ENCODE data around the gene HS3ST1.

HS3ST1 gene

DNA sequence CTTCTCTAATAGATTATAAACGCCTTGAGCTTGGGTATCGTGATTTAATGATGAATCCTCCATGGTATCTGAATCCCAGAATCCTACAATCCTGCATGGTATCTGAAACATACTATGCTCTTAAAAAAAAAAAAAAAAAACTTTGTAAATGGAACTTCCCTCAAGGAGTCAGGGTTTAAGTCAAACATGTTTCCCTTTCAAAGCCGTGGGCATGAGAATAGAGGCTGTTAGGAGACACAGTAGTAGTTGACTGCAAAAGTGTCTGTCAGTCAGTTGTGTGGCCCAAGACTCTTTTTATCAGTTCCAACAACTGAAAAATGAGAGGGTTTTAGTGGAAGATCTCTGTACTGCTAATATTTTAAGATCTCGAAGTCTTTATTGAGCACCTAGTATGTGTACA, 2.4 kb upstream of the HS3ST1 start:
- DNase-seq (ENCODE audit: low spot score) = no peak

DNA sequence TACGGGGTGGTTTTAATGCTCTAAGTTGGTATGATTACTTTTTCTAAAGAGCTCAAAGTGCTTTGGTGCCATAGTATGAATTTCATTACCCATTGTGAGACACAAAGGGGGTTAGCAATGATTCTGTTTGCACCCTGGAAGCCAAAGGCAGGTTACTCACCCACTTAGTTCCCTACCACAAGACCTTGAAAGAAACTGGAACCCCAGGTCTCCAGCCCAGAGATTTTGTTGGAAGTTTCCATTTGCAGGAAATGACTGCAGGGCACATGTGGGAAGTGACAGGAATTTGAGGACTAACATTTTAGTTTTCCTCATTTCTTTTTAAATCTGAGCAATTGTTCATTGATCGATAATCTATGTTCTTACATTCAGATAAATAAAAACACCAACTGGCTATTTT, 1.8 kb upstream of the HS3ST1 start:
- DNase-seq (ENCODE audit: low spot score) = no peak

DNA sequence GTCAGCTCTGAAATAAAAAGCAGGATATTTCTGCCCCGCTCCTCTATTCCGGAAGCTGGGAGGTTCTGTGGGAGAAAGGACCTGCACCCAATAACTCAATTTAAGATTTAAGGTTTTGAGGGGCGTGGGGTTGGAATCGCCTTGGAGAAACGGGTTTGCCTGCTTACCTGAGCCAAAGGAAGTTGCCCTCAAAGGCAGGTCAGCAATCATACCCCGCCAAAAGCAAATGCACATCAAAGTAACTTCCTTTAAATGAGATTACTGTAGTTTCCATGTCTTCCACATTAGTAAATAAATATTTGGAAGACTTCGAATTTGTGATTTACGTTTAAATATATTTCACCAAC, 978 bp upstream of the HS3ST1 start:
- no peak for DNase-seq (ENCODE audit: low spot score)

DNA sequence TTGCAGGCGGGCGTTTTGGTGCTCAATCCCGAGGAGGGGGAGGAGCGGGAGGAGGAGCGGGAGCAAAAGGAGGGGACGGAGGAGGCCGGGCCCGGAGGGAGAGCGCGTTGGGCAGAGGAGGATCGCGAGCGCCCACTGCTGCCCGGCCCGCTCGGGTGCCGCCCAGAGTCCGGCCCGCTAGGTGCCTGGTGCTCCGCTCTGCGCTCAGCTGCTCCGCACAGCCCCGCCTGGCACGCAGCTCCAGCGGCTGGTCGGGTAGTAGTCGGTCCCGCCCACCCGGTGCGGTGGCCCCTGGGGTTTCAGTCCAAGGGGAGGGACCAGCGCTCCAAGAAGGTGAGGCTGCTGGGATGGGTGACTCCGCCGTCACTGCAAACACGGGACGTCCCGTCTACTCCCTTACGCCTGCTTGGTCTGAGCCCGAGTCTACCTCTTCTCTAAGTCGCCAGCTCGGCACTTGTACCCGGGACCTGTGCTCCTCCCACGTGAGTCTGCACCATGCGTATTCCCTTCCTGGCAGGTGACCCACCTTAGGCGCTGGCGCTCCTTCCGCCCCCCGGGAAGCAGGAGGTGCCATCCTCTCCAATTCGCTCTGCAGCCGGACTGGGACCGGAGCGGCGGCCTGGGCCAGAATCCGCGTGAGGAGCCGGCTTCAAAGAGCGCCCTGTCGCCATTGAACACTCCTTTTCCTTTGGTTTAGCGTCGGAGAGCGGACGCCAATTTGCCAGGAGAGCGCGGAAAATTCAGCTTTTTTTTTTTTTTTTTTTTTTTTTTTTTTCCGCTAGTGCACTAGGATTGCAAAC, 405 bp upstream of the HS3ST1 start:
- DNase-seq (ENCODE audit: low spot score) = peak; percentile 57

DNA sequence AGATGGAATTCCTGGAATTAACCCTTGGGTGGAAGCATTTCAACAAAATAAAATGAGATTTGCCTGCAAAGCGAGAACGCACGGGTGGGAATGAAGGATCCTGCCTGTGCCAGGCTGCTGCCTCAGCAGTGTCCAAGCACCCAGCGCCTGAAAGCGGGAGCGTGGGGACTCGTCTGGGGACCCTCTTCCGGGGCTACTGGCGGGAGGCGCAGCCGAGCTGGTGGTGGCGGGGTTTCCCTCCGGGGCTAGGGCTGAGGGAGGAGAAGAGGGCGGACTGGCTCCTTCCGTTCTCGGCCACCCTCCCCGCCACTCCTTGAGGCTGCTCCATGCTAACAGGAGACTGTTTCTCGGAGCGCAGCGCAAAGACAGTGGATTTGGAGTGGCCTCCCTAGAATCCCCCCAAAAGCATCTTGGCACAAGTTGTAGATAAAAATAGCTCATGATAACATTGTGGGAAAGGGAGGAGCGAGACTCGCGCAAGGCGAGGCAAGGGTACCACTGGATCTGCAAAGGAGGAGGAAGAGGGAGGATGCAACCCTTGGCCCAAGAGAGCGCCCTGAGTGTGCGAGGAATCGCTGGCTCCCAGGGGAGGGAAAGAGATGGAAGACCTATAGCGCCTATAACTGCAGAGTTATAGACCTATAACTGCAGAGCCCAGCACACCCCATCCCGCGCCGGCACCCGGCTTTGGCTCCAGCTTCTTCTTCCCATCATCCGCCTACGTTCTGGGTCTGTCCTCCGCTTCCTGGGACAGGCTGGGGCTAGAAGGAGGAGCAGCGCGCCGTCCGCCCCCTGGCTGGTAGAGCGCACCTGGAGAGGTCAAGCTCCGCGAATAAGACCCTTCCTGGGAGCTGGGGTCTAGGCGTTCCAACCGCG, 1.3 kb downstream of the HS3ST1 start:
- no peak for DNase-seq (ENCODE audit: low spot score)

DNA sequence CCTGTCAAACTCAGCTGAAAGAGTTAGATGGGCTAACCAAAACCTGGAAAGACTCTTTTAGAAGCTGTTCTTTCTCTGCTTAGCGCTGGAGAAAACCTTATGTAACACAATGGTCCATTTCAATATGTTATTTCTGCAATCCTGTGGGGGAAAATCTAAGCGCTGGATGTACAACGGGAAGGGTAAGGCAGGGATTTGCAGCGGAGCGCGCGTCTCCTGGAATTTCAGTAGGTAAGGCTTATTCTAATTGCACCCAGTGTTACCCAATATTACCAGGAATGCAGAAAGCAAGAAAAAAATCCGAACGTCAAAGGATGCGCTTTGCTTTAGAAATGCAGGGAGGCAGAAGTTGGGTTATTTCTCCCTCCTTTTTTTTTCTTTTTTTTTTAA, 2.0 kb downstream of the HS3ST1 start:
- DNase-seq (ENCODE audit: low spot score) = no peak

DNA sequence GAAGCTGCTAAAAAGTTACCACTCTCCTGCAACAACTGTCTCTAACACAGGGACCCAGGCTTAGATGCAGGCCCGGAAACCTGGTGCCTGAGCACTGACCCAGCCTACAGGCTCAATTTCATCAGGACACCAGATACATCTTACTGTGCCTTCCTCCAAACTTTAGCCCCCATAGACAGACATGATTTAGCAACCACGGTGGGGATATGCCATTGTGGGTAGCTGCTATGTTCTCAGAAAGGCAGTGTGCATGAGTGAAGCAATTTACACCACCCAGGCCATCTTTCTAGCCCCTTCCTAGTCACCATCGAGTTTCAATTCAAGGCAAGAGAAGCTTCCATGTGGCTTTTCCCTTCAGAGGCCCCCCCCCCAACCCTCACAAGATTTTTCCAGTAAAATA, 2.7 kb downstream of the HS3ST1 start:
- DNase-seq (ENCODE audit: low spot score) = no peak

DNA sequence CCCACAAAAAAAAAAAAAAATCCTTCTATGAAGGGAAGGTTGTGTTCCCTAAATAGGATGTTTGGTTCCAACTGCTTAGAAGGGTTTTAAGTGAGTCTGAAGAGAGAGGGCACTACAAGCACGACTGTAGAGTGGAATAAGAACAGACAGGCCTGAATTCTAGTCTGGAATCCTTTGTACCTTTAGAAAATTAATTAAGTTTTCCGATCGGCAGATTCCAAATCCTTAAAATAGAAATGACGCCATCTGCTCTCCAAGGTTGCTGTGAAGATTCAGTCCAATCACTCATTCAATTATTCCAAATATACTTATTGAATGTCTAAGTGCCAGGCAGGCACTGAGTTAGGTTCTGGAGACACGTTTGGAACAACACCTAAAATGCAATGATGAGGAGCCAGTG, 3.8 kb downstream of the HS3ST1 start:
- DNase-seq (ENCODE audit: low spot score) = no peak

DNA sequence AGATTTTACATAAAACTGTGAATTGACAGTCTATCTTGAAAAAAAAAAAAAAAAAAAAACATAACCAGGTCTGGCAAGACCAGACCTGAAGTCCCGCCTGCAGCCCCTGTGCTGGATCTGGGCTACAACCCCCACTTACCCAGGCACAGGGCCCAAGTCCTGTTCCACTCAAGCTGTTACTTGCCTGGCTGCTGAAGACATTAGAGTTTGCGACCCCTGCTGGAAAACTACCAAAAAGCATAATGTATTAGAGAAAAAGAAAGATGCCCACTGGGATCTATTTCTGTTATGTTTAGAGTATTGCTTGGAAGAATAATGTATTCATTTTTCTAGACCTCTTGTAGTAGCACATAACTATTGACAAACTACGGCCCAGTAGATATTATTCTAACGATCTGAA, 4.7 kb downstream of the HS3ST1 start:
- no peak for DNase-seq (ENCODE audit: low spot score)

DNA sequence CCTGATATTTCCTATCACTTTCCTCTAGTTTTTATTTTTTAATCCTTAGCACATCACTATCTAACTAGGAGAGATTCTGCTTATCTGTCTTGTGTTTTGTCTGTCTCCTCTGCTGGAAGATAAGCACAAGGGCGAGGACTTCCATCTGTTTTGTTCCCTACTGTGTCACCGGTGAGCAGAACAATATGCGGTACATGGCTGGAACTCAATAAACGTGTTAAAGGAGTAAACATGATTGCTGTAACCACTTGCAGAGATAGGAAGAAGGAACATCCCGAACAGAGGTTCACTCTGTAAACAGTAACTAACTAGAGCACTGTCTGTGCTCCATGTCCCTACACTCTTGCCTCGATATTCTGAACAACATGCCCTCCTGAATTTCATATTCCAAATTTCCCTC, 5.2 kb downstream of the HS3ST1 start:
- no peak for DNase-seq (ENCODE audit: low spot score)

DNA sequence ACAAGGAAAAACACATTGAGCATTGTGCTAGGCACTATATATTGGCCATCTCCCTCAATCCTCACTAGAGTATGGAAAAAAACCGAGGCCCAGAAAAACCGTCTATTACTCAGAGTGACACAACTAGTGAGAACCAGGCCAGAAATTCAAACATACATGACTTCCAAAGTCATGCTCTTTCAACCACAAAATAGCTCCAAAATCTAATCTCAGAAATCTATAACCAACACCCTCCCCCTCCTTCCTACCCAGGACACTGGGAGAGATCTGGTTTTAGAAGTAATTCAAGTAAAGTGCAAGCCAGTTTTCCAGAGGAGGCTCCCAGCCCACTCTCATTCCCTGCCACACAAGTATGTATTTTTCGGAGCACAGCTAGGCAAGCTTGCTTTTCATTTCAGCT, 7.6 kb downstream of the HS3ST1 start:
- DNase-seq (ENCODE audit: low spot score) = no peak

DNA sequence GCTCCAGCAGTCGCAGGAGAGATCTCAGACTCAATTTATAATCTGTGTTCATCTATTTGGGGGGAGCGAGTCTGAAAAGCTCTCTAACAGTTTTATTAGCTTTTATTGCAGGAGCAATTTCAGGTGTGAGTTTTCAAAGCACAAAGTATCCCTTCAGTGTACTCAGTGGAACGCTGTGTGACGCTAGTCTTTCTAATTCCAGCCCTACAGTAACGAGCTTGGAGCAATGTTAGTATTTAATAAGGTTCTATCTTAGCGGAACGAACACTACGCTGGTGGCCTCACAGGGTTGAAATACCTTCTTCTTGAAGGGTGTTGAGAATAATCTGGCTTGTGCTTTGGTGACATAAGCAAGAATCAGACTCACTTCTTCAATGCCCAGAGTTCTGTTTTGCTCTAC, 8.4 kb downstream of the HS3ST1 start:
- no peak for DNase-seq (ENCODE audit: low spot score)

DNA sequence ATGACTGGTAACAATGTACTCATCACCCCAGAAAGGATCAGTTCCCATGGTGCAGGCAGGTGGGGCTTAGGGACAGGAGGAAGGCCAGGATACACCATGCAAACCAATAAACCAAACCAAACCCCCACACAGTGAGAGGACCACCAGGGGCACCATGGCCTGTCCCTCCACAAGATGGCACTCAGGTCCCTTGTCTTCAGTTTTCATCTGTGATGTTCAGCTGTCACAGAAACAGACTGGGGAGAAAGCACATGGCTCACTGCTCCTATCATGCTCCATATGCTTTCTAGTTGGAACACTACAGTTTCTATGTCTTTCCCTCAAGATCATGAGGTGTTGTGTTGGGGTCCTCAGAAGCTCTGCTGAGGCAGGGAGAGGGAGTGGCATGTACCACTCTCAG, 10.1 kb downstream of the HS3ST1 start:
- no peak for DNase-seq (ENCODE audit: low spot score)

DNA sequence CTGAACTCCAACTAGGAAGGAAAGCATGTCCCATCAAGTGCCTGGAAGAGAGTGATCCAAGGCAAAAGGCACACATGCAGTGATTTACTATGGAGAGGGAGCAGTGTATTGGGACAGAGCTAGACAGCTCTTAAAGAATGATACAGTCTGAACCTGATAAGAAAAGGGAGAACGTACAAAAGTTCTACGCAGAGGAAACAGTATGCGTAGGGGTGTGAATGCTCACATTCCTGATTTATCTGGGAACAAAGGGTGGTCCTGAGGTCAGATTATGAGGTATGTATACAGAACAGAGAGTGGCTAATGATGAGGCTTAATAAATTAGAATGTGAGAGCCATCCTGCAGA, 12.0 kb downstream of the HS3ST1 start:
- no peak for DNase-seq (ENCODE audit: low spot score)

DNA sequence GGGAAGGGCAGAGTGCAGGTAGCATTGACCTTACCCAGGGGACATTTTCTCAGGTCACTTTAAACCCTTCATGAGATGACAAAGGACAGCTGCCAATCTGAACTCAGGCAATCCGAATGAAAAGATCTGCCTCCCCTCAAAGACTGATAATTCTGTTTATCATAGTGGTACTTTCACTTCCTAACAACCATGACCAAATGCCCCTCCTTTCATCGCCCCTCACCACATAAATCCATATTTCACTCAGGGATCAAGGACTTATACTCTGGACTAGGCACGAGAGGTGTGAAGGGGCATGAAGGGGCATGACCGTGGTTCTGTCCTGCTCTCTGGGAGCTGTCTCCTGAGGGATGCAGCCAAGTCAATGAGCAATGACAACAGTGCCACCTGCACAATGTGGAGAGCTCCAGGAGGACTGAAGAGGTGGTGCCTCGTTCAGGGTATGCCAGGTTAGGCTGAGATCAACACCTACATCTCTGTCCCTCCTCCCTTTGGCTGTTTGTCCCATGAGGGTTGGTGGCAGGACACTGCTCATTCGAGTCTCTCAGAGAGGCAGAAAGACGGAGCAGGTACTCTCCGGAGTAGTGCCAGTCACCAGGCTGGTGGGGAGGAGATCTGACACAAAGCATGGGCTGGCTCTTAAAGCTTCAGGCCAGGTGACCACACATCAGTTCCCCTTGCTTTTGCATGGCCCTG, 12.5 kb downstream of the HS3ST1 start:
- no peak for DNase-seq (ENCODE audit: low spot score)

DNA sequence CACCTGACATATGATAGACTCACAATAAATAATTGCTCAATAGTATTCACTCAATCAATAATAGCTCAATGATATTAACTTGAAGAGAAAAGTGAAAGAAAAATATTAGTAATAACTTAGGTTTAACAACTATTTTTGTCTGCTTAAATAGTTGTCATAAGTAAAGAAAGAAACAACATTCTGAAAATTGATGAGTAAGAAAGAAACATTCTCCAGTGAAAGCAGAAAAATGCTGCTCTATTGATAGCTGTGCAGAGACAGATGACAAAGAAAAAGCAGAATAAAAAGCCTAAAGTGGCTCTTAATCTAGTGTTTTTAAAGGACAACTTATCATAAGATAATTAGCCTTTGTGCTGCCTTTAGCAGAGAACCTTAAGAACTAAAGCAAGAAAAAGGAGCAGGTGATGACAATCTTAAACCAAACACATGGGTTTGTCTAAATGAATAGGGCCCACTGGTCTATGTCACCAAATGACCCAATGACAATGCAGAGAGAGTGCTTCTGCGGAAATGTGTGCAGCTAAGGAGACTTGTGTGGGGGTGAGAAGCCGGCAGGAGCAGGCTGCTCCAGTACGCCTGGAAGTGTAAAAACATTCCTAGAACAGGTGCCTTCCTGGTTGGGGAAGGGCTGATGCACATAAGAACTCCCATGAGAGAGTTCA, 13.2 kb downstream of the HS3ST1 start:
- no peak for DNase-seq (ENCODE audit: low spot score)

DNA sequence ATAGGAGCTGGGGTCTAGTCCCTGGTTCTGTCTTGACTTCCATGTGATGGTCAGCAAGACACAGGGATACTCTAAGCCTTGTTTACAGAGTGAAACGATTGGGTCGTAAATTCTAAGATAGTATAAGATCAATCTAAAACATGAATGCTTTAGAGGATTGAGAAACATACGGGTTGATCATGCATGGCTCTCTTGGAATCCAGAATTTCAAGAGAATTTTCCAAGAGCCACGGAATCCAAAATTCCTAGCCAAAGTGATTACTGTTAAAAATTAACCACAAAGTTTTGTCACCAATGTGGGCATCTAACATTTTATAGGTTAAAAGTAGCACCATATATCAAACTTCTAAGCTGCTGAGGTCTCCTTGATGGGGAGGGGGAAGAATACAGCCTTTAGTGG, 16.5 kb downstream of the HS3ST1 start:
- DNase-seq (ENCODE audit: low spot score) = no peak

DNA sequence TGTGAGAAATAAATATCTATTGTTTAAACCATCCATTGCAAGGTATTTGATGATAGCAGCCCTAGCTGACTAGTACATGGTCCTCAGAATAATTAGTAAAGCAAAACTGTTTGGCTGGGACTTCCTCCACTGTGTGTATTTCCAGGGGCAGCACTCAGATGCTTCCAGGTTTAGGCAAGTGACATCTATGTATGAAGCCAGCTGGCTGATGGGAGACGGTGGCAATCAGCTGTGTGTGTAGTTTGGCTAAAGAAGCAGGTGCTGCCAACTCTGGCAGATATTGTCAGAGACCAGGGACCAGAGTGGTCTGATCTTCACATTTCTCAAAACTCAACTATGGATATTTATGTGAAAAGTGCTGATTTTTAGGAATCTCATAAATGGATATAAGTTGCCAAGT, 19.1 kb downstream of the HS3ST1 start:
- DNase-seq (ENCODE audit: low spot score) = no peak

DNA sequence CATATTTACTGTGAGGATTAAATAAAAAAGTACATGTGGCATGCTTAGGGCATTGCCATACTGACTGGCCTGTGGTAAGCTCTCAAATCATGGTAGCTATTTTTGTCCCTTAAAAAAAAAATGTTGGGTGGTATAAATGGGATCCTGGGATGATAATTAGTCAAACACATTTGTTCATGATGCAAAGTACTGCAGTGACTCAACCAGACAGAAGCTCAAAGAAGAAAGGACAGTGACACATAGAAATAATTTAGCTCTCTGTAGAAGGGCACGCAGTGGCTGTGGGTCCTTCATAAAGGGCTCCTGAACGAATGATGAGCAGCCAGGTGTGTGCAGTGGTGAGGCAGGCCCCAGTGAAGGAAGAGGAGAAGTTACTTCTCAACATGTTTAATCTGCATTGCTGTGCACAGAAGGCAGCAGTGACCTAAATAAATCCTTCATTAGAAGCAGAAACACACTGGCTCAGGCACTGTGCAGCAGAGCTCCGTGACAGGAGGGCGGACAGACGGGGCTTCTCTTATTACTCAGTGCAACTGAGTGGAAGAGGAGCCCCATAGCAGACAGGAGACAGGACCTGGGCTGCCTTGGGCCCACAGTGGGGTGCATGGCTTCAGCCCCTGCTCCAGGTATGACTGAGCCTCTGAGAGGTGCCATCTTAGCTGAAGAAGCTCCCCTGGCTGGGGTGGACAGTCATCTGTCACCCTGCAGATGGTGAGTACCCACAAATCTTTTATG, 20.3 kb downstream of the HS3ST1 start:
- no peak for DNase-seq (ENCODE audit: low spot score)

DNA sequence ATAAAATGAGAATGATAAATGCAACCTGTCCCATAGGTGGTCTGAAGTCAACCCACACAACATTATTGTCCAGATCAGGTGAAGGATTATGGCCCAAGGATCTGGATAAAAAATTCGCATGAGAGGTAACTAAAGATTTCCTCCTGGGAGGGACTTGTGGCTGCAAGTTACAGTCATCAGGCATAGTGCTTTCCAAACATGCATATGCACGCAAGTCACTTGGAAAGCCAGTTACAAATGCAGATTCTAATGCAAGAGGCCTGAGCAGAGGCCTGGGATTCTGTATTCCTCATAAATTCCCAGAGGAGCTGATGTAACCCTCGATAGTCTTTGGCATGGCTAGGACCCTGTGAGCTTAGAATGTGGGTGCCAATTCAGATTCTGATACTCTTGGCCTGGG, 21.1 kb downstream of the HS3ST1 start:
- no peak for DNase-seq (ENCODE audit: low spot score)

DNA sequence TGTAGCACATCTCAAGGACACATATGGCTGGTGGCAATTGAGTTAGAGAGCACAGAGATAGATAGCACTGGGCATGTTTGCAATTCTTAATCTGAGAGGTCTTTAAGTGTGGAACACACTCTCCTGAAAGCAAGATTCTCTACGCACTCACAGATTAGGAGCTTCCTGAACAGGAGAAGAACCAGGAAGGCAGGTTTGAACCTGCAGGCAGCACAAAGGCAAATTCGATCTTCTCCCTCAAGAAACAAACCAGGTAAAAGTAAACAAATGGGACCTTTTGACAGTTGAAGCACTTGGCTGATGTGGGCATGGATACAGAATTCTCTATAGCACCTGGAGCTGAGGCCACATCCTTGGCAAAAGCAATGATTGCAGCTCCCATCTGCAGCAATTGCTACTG, 24.3 kb downstream of the HS3ST1 start:
- no peak for DNase-seq (ENCODE audit: low spot score)

DNA sequence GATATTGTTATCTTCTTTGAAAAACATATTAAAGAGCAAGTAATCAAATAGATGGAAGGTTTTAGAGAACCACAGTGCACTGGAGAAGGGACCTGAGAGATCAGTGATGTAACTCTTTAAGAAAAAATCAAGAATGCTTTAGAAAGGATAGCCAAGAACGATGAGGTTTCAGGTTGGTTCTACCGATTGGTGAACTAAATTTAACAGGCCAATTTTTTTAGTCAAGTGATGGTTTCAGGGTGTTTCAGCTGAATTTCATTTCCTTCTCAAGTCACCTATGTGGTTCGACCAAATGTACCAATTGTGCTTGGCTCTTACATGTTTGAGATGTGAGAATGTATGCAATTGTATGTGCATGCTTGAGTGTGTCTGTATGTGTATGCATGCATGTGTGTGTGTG, 26.5 kb downstream of the HS3ST1 start:
- no peak for DNase-seq (ENCODE audit: low spot score)
